ENCODE data around the gene SLC35A5.

SLC35A5 gene

DNA sequence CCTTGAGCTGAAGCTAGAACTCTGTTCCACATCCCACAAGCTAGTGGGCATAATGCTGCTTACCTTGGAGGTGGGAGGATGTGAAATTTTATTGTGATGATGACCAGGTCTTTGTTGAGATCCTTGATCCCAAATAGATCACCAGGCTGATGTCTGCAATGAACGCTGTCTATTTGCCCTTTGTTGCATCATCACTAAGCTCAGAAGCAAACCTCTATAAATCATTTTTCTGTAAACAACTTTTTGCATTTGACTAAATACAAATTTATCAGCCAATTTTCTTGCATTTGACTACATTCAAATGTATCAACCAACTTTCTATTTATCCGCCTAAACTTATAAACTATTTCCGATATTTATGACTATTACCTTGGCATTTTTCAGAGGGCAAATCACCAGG is 69.4 kb downstream of the SLC35A5 start:
- no peak overlapping the region for H2AFZ ChIP-seq (ENCODE audit: low read length)
- TF ChIP-seq EZH2 (optimal IDR thresholded peaks at IDR 0.05; ENCODE audit: low read depth, low read length), result no peak
- TF ChIP-seq CTCF (IDR thresholded peaks at IDR 0.05; ENCODE audit: low read length), result no peak
- TF ChIP-seq EZH2phosphoT487 (IDR thresholded peaks at IDR 0.05; ENCODE audit: low read length), result no peak

GRCh38 chr3:112632596-112632995 is 70.8 kb downstream of the SLC35A5 start:
- H3K36me3 ChIP-seq (replicated peaks; ENCODE audit: insufficient read depth, low read length), result no peaks in the 10 kb centered on the region
- no peak overlapping the region for H3K27ac ChIP-seq (ENCODE audit: low read length)
- no peak for DNase-seq
- no peak for TF ChIP-seq EZH2 (optimal IDR thresholded peaks at IDR 0.05; ENCODE audit: low read depth, low read length)
- no peak for TF ChIP-seq CTCF (IDR thresholded peaks at IDR 0.05; ENCODE audit: low read length)
- TF ChIP-seq EZH2phosphoT487 (IDR thresholded peaks at IDR 0.05; ENCODE audit: low read length), result no peak
- peaks cover 9% of the 10 kb centered on the region for H3K4me1 ChIP-seq (ENCODE audit: low read length)
- no peaks in the 10 kb centered on the region for H3K79me2 ChIP-seq (ENCODE audit: low read length)
- H2AFZ ChIP-seq (ENCODE audit: low read length), result no peak overlapping the region
- no peak overlapping the region for H3K4me3 ChIP-seq (ENCODE audit: low read length)
- H3K27me3 ChIP-seq (replicated peaks; ENCODE audit: insufficient read depth, low read length), result no peaks in the 10 kb centered on the region
- no peaks in the 10 kb centered on the region for H3K9me2 ChIP-seq (replicated peaks; ENCODE audit: insufficient read depth, low read length)
- no peaks in the 10 kb centered on the region for H3K9me3 ChIP-seq (replicated peaks; ENCODE audit: insufficient read depth, low read length)
- H3F3A ChIP-seq (ENCODE audit: insufficient read depth, low read length), result no peaks in the 10 kb centered on the region
- H3K4me2 ChIP-seq (ENCODE audit: low read depth, low read length), result no peak overlapping the region
- H4K20me1 ChIP-seq (ENCODE audit: insufficient read depth, low read length), result no peaks in the 10 kb centered on the region
- no peak overlapping the region for H3K9ac ChIP-seq (ENCODE audit: low read length)

More for the DNA sequence above, 69.4 kb downstream of the SLC35A5 start:
- H3K27me3 ChIP-seq (replicated peaks; ENCODE audit: insufficient read depth, low read length), result no peaks in the 10 kb centered on the region
- no peak overlapping the region for H3K4me2 ChIP-seq (ENCODE audit: low read depth, low read length)
- H4K20me1 ChIP-seq (ENCODE audit: insufficient read depth, low read length), result no peaks in the 10 kb centered on the region
- no peaks in the 10 kb centered on the region for H3F3A ChIP-seq (ENCODE audit: insufficient read depth, low read length)
- H3K27ac ChIP-seq (ENCODE audit: low read length), result no peak overlapping the region
- no peak overlapping the region for H3K4me3 ChIP-seq (ENCODE audit: low read length)
- no peaks in the 10 kb centered on the region for H3K9me3 ChIP-seq (replicated peaks; ENCODE audit: insufficient read depth, low read length)
- H3K4me1 ChIP-seq (ENCODE audit: low read length), result peaks cover 9% of the 10 kb centered on the region
- no peaks in the 10 kb centered on the region for H3K79me2 ChIP-seq (ENCODE audit: low read length)
- no peaks in the 10 kb centered on the region for H3K9me2 ChIP-seq (replicated peaks; ENCODE audit: insufficient read depth, low read length)
- DNase-seq, result no peak
- no peaks in the 10 kb centered on the region for H3K36me3 ChIP-seq (replicated peaks; ENCODE audit: insufficient read depth, low read length)
- H3K9ac ChIP-seq (ENCODE audit: low read length), result no peak overlapping the region

DNA sequence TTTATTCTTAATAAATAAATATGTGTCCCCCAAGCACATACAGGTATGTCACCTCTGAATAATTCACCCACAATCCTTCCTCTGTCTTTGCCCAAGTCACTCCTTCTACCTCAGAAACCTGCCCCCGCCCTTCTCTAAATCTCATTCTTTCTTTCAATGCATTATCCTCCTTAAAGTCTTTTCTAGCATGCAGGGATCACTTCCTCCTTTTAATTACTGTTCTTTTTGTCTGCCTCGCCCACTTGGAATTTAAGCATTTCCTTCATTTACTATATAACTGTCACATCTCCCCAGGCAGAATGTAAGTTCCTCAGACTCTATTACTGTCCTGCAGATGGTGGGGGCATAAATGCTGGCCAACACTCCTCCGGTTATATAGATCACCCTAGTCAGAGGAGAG is 71.3 kb downstream of the SLC35A5 start:
- H3K9ac ChIP-seq (ENCODE audit: low read length), result no peak overlapping the region
- H3K9me3 ChIP-seq (replicated peaks; ENCODE audit: insufficient read depth, low read length), result no peaks in the 10 kb centered on the region
- H3K27me3 ChIP-seq (replicated peaks; ENCODE audit: insufficient read depth, low read length), result no peaks in the 10 kb centered on the region
- peaks cover 9% of the 10 kb centered on the region for H3K4me1 ChIP-seq (ENCODE audit: low read length)
- no peak for DNase-seq
- H3K36me3 ChIP-seq (replicated peaks; ENCODE audit: insufficient read depth, low read length), result no peaks in the 10 kb centered on the region
- H3K9me2 ChIP-seq (replicated peaks; ENCODE audit: insufficient read depth, low read length), result no peaks in the 10 kb centered on the region
- H3K27ac ChIP-seq (ENCODE audit: low read length), result no peak overlapping the region
- H2AFZ ChIP-seq (ENCODE audit: low read length), result no peak overlapping the region
- no peaks in the 10 kb centered on the region for H3F3A ChIP-seq (ENCODE audit: insufficient read depth, low read length)
- TF ChIP-seq CTCF (IDR thresholded peaks at IDR 0.05; ENCODE audit: low read length) (no peak), EZH2phosphoT487 (IDR thresholded peaks at IDR 0.05; ENCODE audit: low read length) (no peak), EZH2 (optimal IDR thresholded peaks at IDR 0.05; ENCODE audit: low read depth, low read length) (no peak)
- no peaks in the 10 kb centered on the region for H3K79me2 ChIP-seq (ENCODE audit: low read length)
- no peaks in the 10 kb centered on the region for H4K20me1 ChIP-seq (ENCODE audit: insufficient read depth, low read length)
- no peak overlapping the region for H3K4me3 ChIP-seq (ENCODE audit: low read length)
- no peak overlapping the region for H3K4me2 ChIP-seq (ENCODE audit: low read depth, low read length)
